H1 (cell line): ENCODE results near the gene SEZ6L. TPM values are rescaled to one million over a fixed set of nuclear protein-coding genes. Genes with fewer than 3 reads are reported as not detected.

ENCODE experiments used
- CTCF ChIA-PET: fragments of 300-600 bp; sonication (Branson Sonifier 250); formaldehyde crosslinking; loops from one replicate; lab custom pipeline; 2021; ENCODE audit not compliant: partially characterized antibody; lab: Charles Lee
- POLR2A ChIA-PET: fragments of 300-600 bp; sonication (Branson Sonifier 250); formaldehyde crosslinking; loops from one replicate; lab custom pipeline; 2021; ENCODE audit warnings: inconsistent platforms; ENCODE audit not compliant: partially characterized antibody; lab: Charles Lee
- DNase-seq, 2 experiments: peaks; one replicate each; pipeline versions ENCODE4 v3.0.0 to v3.0.0-alpha.2; 2010 to 2022; ENCODE audit warnings: low spot score in 2 of 2, low read depth in 1 of 2, mixed read lengths in 1 of 2
- FAIRE-seq: peaks from 2 replicates; lab custom pipeline; 2011; peaks lifted over from hg19 to GRCh38; lab: Jason Lieb, UNC
- H2AFZ ChIP-seq: 2 replicates; pipeline ENCODE4 v1.8.1; 2012; ENCODE audit warnings: low read length, inconsistent platforms
- H2AK5ac ChIP-seq: 2 replicates; pipeline ENCODE4 v1.6.1; 2013; ENCODE audit warnings: low read depth, low read length
- H2BK120ac ChIP-seq: replicated peaks from 2 replicates; pipeline ENCODE3; 2013; ENCODE audit warnings: low read depth, low read length, inconsistent platforms
- H2BK12ac ChIP-seq: 2 replicates; pipeline ENCODE4 v1.6.1; 2013; ENCODE audit warnings: low read depth, low read length
- H2BK15ac ChIP-seq: 2 replicates; pipeline ENCODE4 v1.6.1; 2013; ENCODE audit warnings: low read length
- H2BK20ac ChIP-seq: 2 replicates; pipeline ENCODE4 v1.6.1; 2013; ENCODE audit warnings: low read length
- H2BK5ac ChIP-seq: 2 replicates; pipeline ENCODE4 v1.6.1; 2013; ENCODE audit warnings: low read depth, low read length
- H3K14ac ChIP-seq: 2 replicates; pipeline ENCODE4 v1.6.1; 2013; ENCODE audit warnings: inconsistent platforms; ENCODE audit not compliant: insufficient read length
- H3K18ac ChIP-seq: 2 replicates; pipeline ENCODE4 v1.6.1; 2013; ENCODE audit warnings: low read length; ENCODE audit errors: extremely low read depth
- H3K23ac ChIP-seq: 2 replicates; pipeline ENCODE4 v1.6.1; 2013; ENCODE audit warnings: inconsistent platforms; ENCODE audit not compliant: insufficient read length
- H3K23me2 ChIP-seq: 2 replicates; pipeline ENCODE4 v1.6.1; 2013; ENCODE audit warnings: low read depth, low read length
- H3K27ac ChIP-seq: 2 replicates; pipeline ENCODE4 v1.6.1; 2011; ENCODE audit warnings: low read depth, low read length, inconsistent platforms
- H3K27me3 ChIP-seq, 4 experiments: replicated peaks in 1 of 4; 1 replicate in 1 of 4; 2 replicates in 3 of 4; pipeline versions ENCODE4 v1.6.1 to v1.8.1; 2011 to 2013; ENCODE audit warnings: low read length in 3 of 4, mild to moderate bottlenecking in 3 of 4, inconsistent platforms in 2 of 4, mixed read lengths in 2 of 4, moderate library complexity in 1 of 4; ENCODE audit not compliant: control insufficient read depth in 3 of 4, insufficient read depth in 3 of 4; ENCODE audit errors: extremely low read depth in 1 of 4
- H3K36me3 ChIP-seq, 4 experiments: 2 replicates each; pipeline versions ENCODE4 v1.6.1 to v1.8.1; 2011 to 2013; ENCODE audit warnings: mild to moderate bottlenecking in 4 of 4, low read length in 3 of 4, moderate library complexity in 2 of 4, control low read depth in 1 of 4, inconsistent platforms in 1 of 4; ENCODE audit not compliant: insufficient read depth in 4 of 4, control insufficient read depth in 2 of 4
- H3K4ac ChIP-seq: replicated peaks from 2 replicates; pipeline ENCODE3; 2013; ENCODE audit warnings: low read length, low read depth, mixed read lengths, inconsistent platforms; ENCODE audit not compliant: insufficient read length
- H3K4me1 ChIP-seq, 4 experiments: replicated peaks in 1 of 4; 1 replicate in 1 of 4; 2 replicates in 3 of 4; pipeline versions ENCODE4 v1.6.1 to v1.8.1; 2011 to 2013; ENCODE audit warnings: low read length in 3 of 4, inconsistent platforms in 2 of 4, mixed read lengths in 1 of 4; ENCODE audit not compliant: insufficient read depth in 4 of 4, control insufficient read depth in 3 of 4
- H3K4me2 ChIP-seq, 2 experiments: 2 replicates each; pipeline versions ENCODE4 v1.6.1 to v1.8.1; 2011 to 2013; ENCODE audit warnings: low read depth in 2 of 2, low read length in 2 of 2, control low read depth in 1 of 2, inconsistent platforms in 1 of 2, mild to moderate bottlenecking in 1 of 2; ENCODE audit not compliant: insufficient read depth in 1 of 2
- H3K4me3 ChIP-seq, 4 experiments: fragments of 200-600, 300-600 bp in 1 of 4; sonication (generic), shearing (Covaris generic), sonication (Bioruptor Twin) in 1 of 4; 2 replicates each; pipeline versions ENCODE4 v1.5.1 to v1.8.1; 2011 to 2016; ENCODE audit warnings: low read length in 4 of 4, low read depth in 3 of 4, control low read depth in 2 of 4, inconsistent platforms in 2 of 4, mild to moderate bottlenecking in 2 of 4, mixed read lengths in 1 of 4, moderate library complexity in 1 of 4; ENCODE audit not compliant: insufficient read depth in 2 of 4; ENCODE audit errors: extremely low read depth in 1 of 4
- H3K56ac ChIP-seq: replicated peaks from 2 replicates; pipeline ENCODE3; 2013; ENCODE audit warnings: low read depth, mild to moderate bottlenecking, mixed read lengths, low read length, inconsistent platforms; ENCODE audit not compliant: insufficient read length
- H3K79me1 ChIP-seq: 2 replicates; pipeline ENCODE4 v1.6.1; 2013; ENCODE audit warnings: low read depth, low read length, control low read depth
- H3K79me2 ChIP-seq, 2 experiments: 2 replicates each; pipeline versions ENCODE4 v1.6.1 to v1.8.1; 2012 to 2013; ENCODE audit warnings: low read length in 2 of 2, mild to moderate bottlenecking in 2 of 2, inconsistent platforms in 1 of 2; ENCODE audit not compliant: insufficient read depth in 2 of 2, control insufficient read depth in 1 of 2
- H3K9ac ChIP-seq, 4 experiments: replicated peaks in 1 of 4; 1 replicate in 1 of 4; 2 replicates in 3 of 4; pipeline versions ENCODE4 v1.6.1 to v1.8.1; 2011 to 2013; ENCODE audit warnings: low read depth in 3 of 4, low read length in 3 of 4, control low read depth in 2 of 4, mild to moderate bottlenecking in 2 of 4, moderate library complexity in 2 of 4, inconsistent platforms in 1 of 4; ENCODE audit errors: extremely low read depth in 1 of 4
- H3K9me3 ChIP-seq, 2 experiments: 2 replicates each; pipeline versions ENCODE4 v1.6.1 to v1.8.1; 2012 to 2013; ENCODE audit warnings: mild to moderate bottlenecking in 2 of 2, moderate library complexity in 2 of 2, control low read depth in 1 of 2, inconsistent platforms in 1 of 2, low read depth in 1 of 2, low read length in 1 of 2, mixed read lengths in 1 of 2; ENCODE audit not compliant: insufficient read depth in 2 of 2
- H4K20me1 ChIP-seq, 2 experiments: replicated peaks in 1 of 2; 2 replicates each; pipeline versions ENCODE3 to v1.8.1; 2011 to 2013; ENCODE audit warnings: inconsistent platforms in 2 of 2, low read length in 2 of 2, mild to moderate bottlenecking in 1 of 2; ENCODE audit not compliant: insufficient read depth in 2 of 2, control insufficient read depth in 1 of 2
- H4K5ac ChIP-seq: 2 replicates; pipeline ENCODE4 v1.6.1; 2013; ENCODE audit warnings: low read length, low read depth, mixed read lengths, inconsistent platforms; ENCODE audit not compliant: insufficient read length
- H4K8ac ChIP-seq: 2 replicates; pipeline ENCODE4 v1.8.0; 2013; ENCODE audit warnings: mild to moderate bottlenecking, moderate library complexity, low read length, inconsistent platforms; ENCODE audit not compliant: insufficient read depth; ENCODE audit errors: extremely low read depth
- H4K91ac ChIP-seq: replicated peaks from 2 replicates; pipeline ENCODE3; 2013; ENCODE audit warnings: low read length, mixed read lengths, inconsistent platforms; ENCODE audit not compliant: insufficient read length
- NRF1 ChIP-seq: IDR thresholded peaks from 2 replicates; pipeline ENCODE4 v1.6.1; 2011; ENCODE audit warnings: mild to moderate bottlenecking, low read depth, low read length, improper control_type of control experiment
- WGBS, 2 experiments: shearing (Covaris generic) in 1 of 2; methylation state at CpG; one replicate each; pipeline versions ENCODE4 v1.1.6 to v1.1.7; 2013 to 2015; ENCODE audit warnings: low lambda C conversion rate in 2 of 2, mixed read lengths in 2 of 2, inconsistent platforms in 1 of 2, low coverage in 1 of 2, missing lambda C conversion rate in 1 of 2; ENCODE audit not compliant: insufficient replicate concordance in 2 of 2, insufficient coverage in 1 of 2, insufficient read length in 1 of 2; ENCODE audit errors: extremely low coverage in 1 of 2, missing lambda C conversion rate in 1 of 2; 5-methylcytosine and 5-hydroxymethylcytosine counted together
- polyA plus RNA-seq, 7 experiments: library from polyadenylated mRNA; depleted of rRNA in 3 of 7; stranded (reverse) in 5 of 7; unstranded in 2 of 7; fragments of >200 nt in 5 of 7; fragments of 200-250 nt in 2 of 7; gene quantifications; 1 replicate in 5 of 7; 2 replicates in 1 of 7; 4 replicates in 1 of 7; pipeline versions ENCODE4 v1.2.1 to v1.2.3, GENCODE V29; 2011 to 2013; ENCODE audit warnings: missing spikeins in 2 of 7, mixed read lengths in 2 of 7
- total RNA-seq: library from RNA; stranded (reverse); fragmentation: NEBNext Ultra II Directional; extraction: Animal tissue kit (Norgen Biotek cat#: 25700); gene quantifications from 2 replicates; pipeline ENCODE4 v1.2.1, GENCODE V29; 2021
- TF ChIP-seq, protein P1 (sequence below): IDR thresholded peaks from 2 replicates; pipeline ENCODE4 v1.6.1; 2011; ENCODE audit warnings: low read length, improper control_type of control experiment

The SEZ6L gene
- total and polyA plus RNA-seq, 2 of the 8 experiments (the other 6 are each of a cell fraction or from before 2014, with no cell fraction given), result 0.06 to 0.33 TPM

DNA sequence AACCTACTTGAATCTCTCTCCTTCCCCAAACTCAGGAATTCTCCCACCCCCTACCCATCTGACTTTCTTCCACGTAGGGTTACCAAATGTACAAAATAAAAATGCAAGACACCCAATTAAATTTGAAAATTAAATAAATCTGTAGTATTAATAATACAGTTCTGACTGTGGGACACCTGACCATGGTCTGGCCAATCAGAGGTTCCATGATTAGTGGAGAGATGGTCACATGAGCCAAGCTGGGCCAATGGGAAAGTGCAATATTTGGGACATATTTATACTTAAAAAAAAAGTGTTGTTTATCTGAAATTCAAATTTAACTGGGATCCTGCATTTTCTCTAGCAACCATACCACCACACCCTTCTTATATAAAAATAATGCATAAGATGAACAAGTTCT, 230.0 kb downstream of the SEZ6L start:
- no peak for FAIRE-seq
- WGBS, 2 experiments, result 67% methylated on average over 1 of the region's 1 CpG; no CpG with 5 or more reads in 1 of the 2 experiments

More for the DNA sequence above, 230.0 kb downstream of the SEZ6L start:
- no peak overlapping the region for H3K14ac ChIP-seq
- H3K27me3 ChIP-seq, result no peaks in the 10 kb centered on the region
- no peak overlapping the region; the same call in 1 of the 2 replicates for H3K18ac ChIP-seq
- no peak overlapping the region for H3K23ac ChIP-seq
- H3K79me1 ChIP-seq, result no peaks in the 10 kb centered on the region
- no peak overlapping the region for H3K56ac ChIP-seq
- H3K9ac ChIP-seq, result no peak overlapping the region
- no peak overlapping the region for H2BK5ac ChIP-seq
- no peak overlapping the region for H4K91ac ChIP-seq
- no peak overlapping the region for H3K4me3 ChIP-seq
- no peak for TF ChIP-seq NRF1
- TF ChIP-seq, protein P1, sequence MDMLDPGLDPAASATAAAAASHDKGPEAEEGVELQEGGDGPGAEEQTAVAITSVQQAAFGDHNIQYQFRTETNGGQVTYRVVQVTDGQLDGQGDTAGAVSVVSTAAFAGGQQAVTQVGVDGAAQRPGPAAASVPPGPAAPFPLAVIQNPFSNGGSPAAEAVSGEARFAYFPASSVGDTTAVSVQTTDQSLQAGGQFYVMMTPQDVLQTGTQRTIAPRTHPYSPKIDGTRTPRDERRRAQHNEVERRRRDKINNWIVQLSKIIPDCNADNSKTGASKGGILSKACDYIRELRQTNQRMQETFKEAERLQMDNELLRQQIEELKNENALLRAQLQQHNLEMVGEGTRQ, result peak; percentile 53; the same call in 1 of the 2 replicates
- no peak overlapping the region for H3K4me2 ChIP-seq
- H2BK120ac ChIP-seq, result no peak overlapping the region
- no peaks in the 10 kb centered on the region for H3K4me1 ChIP-seq
- CTCF ChIA-PET, result interaction anchor here (0.5 to 9.3 kb wide), 10 partner anchors 11 to 1097 kb away, joined by 3 to 98 read pairs (median 5); no protein-coding TSS in a partner anchor
- no peak overlapping the region for H2AFZ ChIP-seq
- no peak overlapping the region for H2BK15ac ChIP-seq
- H4K20me1 ChIP-seq, result no peaks in the 10 kb centered on the region
- H3K79me2 ChIP-seq, result no peaks in the 10 kb centered on the region
- H3K4ac ChIP-seq, result no peak overlapping the region
- no peak overlapping the region for H2BK12ac ChIP-seq
- POLR2A ChIA-PET, result no interaction called here
- DNase-seq, result no peak
- no peaks in the 10 kb centered on the region for H3K9me3 ChIP-seq
- no peak overlapping the region for H2BK20ac ChIP-seq
- no peaks in the 10 kb centered on the region for H3K23me2 ChIP-seq
- no peak overlapping the region for H3K27ac ChIP-seq
- no peaks in the 10 kb centered on the region for H3K36me3 ChIP-seq
- no peak overlapping the region for H2AK5ac ChIP-seq
- H4K8ac ChIP-seq, result no peak overlapping the region
- no peak overlapping the region for H4K5ac ChIP-seq
